Fibroblast of peridontal ligament (primary cell): ENCODE data around the gene PCDHGC3.
A peak's percentile ranks its signal among the peaks of the same experiment; 100 is the strongest.
"Not testable (repeated sequence)": the region's sequence is repeated elsewhere in the genome, so short reads cannot be mapped to it uniquely, and the experiment has no call there.

Source experiments
- DNase-seq: peaks from one replicate; pipeline ENCODE4 v3.0.0-alpha.2; 2010; ENCODE audit errors: extremely low read depth

PCDHGC3 gene

DNA sequence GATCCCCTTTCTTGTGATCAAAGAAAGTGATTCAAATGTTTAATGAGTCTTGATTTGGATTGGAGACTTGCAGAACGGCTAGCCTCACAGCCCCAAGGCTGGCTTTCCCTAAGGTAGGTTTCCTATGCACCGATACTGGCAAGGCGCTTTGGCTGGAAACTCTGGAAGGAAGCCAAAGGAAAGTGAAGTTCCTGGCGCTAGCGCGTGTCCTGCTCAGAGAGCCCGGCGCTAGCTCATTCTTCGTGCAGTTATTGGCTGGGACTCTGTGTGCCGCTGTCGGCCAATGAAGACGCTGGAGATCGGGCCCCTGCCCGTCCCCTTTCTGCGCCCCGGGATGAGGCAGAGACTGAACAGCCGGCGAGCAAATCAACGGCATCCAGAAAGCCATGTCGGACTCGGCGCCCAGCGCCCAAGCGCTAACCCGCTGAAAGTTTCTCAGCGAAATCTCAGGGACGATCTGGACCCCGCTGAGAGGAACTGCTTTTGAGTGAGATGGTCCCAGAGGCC is at the start of gene PCDHGC3:
TSS of gene PCDHGC3 (plus strand) at position 342 of the 507 bp plus-strand sequence. CDS start at position 493, 151 bp downstream.
- peak; percentile 95 for DNase-seq

DNA sequence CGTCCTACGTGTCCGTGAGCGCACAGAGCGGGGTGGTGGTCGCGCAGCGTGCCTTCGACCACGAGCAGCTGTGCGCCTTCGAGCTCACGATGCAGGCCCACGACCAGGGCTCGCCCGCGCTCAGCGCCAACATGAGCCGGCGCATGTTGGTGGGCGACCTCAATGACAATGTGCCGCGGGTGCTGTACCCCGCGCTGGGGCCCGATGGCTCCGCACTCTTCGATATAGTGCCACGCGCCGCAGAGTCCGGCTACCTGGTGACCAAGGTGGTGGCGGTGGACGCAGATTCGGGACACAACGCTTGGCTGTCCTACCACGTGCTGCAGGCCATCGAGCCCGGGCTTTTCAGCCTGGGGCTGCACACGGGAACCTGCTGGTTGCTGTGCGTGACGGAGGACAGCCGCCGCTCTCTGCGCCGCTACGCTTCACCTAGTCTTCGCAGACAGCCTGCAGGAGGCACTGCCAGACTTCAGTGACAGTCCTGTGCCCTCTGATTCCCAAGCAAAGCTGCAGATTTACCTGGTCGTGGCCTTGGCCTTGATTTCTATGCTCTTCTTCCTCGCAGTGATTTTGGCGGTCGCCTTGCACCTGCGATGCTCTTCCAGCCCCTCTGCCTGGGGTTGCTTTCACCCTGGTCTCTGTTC is 47.9 kb upstream of the PCDHGC3 start:
- DNase-seq, result no peak

DNA sequence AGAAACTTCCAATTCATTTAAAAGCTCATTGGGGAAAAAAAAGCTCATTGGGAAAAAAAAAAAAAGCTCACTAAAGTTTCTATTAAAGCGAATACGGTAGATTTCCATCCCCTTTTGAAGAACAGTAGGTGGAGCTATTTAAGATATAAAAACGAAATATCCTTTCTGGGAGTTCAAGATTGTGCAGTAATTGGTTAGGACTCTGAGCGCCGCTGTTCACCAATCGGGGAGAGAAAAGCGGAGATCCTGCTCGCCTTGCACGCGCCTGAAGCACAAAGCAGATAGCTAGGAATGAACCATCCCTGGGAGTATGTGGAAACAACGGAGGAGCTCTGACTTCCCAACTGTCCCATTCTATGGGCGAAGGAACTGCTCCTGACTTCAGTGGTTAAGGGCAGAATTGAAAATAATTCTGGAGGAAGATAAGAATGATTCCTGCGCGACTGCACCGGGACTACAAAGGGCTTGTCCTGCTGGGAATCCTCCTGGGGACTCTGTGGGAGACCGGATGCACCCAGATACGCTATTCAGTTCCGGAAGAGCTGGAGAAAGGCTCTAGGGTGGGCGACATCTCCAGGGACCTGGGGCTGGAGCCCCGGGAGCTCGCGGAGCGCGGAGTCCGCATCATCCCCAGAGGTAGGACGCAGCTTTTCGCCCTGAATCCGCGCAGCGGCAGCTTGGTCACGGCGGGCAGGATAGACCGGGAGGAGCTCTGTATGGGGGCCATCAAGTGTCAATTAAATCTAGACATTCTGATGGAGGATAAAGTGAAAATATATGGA is 45.2 kb upstream of the PCDHGC3 start, which contains the start of gene PCDHGA12:
TSS of gene PCDHGA12 (plus strand) at position 176 of the 782 bp plus-strand sequence. CDS start at position 429, 253 bp downstream.
- peak; percentile 88 for DNase-seq

DNA sequence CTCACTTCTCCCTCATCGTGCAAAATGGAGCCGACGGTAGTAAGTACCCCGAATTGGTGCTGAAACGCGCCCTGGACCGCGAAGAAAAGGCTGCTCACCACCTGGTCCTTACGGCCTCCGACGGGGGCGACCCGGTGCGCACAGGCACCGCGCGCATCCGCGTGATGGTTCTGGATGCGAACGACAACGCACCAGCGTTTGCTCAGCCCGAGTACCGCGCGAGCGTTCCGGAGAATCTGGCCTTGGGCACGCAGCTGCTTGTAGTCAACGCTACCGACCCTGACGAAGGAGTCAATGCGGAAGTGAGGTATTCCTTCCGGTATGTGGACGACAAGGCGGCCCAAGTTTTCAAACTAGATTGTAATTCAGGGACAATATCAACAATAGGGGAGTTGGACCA is 44.5 kb upstream of the PCDHGC3 start:
- no peak for DNase-seq

DNA sequence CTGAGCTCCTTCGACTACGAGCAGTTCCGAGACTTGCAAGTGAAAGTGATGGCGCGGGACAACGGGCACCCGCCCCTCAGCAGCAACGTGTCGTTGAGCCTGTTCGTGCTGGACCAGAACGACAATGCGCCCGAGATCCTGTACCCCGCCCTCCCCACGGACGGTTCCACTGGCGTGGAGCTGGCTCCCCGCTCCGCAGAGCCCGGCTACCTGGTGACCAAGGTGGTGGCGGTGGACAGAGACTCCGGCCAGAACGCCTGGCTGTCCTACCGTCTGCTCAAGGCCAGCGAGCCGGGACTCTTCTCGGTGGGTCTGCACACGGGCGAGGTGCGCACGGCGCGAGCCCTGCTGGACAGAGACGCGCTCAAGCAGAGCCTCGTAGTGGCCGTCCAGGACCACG is 43.5 kb upstream of the PCDHGC3 start:
- not testable (repeated sequence) for DNase-seq

DNA sequence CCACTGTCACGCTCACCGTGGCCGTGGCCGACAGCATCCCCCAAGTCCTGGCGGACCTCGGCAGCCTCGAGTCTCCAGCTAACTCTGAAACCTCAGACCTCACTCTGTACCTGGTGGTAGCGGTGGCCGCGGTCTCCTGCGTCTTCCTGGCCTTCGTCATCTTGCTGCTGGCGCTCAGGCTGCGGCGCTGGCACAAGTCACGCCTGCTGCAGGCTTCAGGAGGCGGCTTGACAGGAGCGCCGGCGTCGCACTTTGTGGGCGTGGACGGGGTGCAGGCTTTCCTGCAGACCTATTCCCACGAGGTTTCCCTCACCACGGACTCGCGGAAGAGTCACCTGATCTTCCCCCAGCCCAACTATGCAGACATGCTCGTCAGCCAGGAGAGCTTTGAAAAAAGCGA is 43.0 kb upstream of the PCDHGC3 start:
- DNase-seq, result not testable (repeated sequence)

DNA sequence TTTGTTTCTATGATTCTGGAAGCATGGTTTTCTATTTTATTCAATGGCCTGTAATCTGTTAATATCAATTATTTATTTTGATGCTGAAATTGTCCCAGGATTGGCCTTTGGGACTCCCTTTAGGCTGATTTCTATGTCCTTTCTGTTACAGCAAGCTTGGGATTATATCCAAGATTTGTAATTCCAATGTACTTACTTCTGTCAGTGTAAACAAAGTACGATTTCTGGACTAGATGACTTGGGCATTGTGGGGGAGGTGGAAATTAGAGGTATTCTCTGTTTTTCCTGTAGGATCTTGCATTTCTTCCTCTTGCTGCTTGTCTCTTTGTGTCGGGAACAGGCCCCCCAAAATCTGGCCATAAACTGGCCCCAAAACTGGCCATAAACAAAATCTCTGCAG is 41.8 kb upstream of the PCDHGC3 start:
- DNase-seq, result peak; percentile 42

DNA sequence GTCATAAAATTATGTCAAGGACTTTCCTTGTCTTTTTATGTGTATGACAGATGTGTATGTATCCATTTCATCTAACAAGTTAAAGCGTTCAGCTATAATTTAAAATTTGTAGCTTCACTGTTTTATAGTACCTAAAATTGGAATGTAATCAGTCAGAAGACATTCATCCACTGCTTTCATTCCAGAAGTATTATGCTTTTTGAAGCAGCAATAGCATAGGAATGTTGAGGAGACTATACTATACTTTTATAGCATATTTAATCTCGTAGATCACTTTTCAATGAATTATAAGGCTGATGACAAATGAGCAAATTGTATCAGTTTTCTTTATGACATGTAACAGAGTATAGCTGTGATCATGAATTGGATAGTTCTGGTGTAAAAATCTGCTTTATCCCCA is 38.5 kb upstream of the PCDHGC3 start:
- no peak for DNase-seq

DNA sequence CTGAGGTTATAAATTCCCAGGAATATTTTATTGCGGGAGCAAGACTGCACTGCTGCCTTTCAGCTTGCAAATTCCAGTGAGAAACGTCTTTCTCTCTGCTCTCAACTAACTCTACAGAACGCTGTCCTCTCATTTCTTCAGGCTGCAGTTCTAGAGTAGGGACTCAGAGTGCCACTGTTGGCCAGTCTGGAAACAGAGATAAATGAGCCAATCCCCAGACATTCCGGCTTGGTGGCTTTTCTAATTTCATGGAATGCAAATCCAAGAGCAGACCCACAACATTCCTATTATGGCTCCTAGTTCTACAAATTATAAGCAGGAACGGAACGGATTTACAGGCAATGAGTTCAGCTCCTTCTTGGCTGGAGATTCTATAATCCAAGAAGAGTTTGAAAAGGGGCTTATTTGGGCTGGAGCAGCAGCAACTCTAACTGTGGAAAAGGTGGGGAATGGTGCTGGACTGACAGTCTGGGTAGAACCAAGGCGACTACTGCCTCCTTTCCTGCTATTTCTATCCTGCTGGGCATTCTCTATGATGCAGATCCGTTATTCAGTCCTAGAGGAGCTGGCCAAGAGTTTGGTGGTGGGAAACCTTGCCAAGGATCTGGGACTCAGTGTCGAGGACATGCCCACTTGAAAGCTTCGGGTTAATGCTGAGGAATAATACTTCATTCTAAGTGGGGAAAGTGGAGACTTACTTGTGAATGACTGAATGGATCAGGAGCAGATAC is 36.2 kb upstream of the PCDHGC3 start:
- no peak for DNase-seq

DNA sequence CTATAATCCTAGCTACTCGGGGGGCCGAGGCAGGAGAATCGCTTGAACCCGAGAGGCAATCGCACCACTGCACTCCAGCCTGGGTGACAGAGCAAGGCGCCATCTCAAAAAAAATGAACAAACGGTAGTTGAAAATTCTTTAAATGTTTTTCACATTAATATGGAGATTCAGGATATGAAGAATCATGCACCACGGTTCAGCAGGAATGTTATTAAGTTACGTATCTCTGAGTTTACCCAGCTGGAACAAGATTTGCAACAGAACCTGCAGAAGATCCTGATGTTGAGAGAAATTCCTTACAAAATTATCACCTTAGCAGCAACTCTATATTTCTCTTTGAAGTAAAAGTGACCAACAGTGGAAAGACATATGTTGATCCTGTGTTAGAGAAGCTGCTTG is 35.4 kb upstream of the PCDHGC3 start:
- DNase-seq, result no peak

DNA sequence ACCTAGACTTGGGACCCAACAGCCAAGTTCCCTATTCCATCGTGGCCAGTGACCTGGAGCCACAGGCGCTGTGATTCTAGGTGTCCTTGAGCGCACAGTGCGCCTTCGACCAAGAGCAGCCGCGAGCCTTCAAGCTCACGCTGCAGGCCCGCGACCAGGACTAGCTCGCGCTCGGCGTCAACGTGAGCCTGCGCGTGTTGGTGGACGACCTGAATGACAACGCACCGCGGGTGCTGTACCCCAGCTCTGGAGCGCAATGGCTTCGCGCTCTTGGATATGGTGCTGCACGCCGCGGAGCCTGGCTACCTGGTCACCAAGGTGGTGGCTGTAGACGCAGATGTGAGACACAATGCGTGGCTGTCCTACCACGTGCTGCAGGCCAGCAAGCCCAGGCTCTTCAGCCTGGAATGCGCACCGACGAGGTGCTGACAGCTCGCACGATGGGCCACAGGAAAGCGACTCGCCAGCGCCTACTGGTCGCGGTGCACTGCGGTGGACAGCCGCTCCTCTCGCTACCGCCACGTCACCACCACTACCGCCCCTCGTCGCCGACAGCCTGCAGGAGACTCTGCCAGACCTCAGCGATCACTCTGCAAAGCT is 34.1 kb upstream of the PCDHGC3 start:
- no peak for DNase-seq

DNA sequence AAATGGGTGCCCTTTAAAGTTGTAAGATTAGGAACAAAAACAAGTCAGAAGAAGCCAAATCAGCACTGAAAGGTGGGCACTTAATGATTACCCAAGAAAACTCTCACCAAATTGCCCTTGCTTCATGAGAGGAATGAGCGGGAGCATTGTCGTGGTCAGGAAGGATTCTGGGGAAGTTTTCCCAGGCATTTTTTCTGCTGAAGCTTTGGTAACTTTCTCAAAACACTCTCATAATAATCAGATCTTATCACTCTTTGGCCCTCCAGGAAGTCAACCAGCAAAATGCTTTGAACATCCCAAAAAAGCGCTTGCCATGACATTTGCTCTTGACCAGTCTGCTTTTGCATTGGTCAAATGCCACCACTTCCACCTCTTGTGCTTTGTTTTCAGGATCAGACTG is 10.4 kb upstream of the PCDHGC3 start:
- no peak for DNase-seq

DNA sequence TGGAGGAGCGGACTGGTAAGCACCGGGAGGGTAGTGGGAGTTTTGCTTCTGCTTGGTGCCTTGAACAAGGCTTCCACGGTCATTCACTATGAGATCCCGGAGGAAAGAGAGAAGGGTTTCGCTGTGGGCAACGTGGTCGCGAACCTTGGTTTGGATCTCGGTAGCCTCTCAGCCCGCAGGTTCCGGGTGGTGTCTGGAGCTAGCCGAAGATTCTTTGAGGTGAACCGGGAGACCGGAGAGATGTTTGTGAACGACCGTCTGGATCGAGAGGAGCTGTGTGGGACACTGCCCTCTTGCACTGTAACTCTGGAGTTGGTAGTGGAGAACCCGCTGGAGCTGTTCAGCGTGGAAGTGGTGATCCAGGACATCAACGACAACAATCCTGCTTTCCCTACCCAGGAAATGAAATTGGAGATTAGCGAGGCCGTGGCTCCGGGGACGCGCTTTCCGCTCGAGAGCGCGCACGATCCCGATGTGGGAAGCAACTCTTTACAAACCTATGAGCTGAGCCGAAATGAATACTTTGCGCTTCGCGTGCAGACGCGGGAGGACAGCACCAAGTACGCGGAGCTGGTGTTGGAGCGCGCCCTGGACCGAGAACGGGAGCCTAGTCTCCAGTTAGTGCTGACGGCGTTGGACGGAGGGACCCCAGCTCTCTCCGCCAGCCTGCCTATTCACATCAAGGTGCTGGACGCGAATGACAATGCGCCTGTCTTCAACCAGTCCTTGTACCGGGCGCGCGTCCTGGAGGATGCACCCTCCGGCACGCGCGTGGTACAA is 556 bp downstream of the PCDHGC3 start:
- DNase-seq, result peak; percentile 87

DNA sequence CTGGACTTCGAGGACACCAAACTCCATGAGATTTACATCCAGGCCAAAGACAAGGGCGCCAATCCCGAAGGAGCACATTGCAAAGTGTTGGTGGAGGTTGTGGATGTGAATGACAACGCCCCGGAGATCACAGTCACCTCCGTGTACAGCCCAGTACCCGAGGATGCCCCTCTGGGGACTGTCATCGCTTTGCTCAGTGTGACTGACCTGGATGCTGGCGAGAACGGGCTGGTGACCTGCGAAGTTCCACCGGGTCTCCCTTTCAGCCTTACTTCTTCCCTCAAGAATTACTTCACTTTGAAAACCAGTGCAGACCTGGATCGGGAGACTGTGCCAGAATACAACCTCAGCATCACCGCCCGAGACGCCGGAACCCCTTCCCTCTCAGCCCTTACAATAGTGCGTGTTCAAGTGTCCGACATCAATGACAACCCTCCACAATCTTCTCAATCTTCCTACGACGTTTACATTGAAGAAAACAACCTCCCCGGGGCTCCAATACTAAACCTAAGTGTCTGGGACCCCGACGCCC is 1.3 kb downstream of the PCDHGC3 start:
- DNase-seq, result no peak

DNA sequence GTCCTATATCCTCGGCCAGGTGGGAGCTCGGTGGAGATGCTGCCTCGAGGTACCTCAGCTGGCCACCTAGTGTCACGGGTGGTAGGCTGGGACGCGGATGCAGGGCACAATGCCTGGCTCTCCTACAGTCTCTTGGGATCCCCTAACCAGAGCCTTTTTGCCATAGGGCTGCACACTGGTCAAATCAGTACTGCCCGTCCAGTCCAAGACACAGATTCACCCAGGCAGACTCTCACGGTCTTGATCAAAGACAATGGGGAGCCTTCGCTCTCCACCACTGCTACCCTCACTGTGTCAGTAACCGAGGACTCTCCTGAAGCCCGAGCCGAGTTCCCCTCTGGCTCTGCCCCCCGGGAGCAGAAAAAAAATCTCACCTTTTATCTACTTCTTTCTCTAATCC is 2.0 kb downstream of the PCDHGC3 start:
- DNase-seq, result peak; percentile 35

DNA sequence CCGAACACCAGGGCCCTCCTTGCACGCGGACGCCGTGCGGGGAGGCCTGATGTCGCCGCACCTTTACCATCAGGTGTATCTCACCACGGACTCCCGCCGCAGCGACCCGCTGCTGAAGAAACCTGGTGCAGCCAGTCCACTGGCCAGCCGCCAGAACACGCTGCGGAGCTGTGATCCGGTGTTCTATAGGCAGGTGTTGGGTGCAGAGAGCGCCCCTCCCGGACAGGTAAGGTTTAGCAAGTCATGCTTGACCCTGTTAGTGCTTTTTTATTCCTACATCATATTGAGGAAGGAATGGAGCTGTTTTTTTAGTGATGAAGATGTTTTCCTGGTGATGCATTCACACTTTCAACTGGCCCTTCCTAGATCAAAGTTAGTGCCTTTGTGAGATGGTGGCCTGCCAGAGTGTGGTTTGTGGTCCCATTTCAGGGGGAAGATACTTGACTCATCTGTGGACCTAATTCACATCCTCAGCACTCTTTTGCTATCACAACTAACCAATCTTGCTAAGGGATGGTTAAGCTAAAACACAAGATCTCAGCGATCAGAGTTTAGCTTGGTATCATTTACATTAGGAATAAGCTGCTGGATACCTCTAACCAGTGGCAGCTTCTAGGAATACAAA is 2.7 kb downstream of the PCDHGC3 start:
- DNase-seq, result peak; percentile 30

DNA sequence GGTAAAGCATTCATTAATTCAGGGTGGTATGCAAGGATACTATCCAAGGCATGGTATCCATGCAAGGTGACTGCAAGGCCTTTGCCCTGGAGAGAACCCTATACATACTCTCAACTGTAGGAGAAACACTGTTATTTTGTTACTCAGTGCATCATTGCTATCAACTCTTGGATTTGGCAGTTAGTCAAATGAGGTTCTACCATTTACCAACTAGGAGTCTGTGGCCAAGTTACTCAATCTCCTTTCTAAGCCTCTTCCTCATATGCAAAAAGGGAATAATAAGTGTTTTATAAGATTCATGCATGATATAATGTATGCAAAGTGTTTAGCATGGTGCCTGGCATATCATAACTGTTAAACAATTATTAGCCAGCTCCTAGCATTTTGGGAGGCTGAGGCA is 4.0 kb downstream of the PCDHGC3 start:
- peak; percentile 62 for DNase-seq

DNA sequence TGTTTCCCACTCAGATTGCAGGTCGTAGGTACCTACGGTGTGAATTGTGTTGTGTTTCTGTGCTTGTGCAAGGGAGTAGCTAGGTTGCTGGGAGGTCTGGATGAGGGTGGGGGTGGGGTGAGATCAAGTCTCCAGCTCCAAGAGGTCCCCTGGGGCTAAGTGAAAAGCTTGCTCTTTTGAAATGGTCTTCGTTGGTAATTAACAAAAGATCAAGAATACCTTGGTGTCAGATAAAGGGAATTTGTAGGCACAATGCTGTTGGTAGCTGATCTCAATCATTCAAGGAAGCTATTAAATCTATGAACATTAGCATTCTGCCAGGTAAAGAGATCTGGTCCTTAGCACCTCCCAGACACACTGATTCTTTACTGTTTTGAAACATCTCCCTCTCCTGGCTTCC is 8.1 kb downstream of the PCDHGC3 start:
- DNase-seq, result no peak

DNA sequence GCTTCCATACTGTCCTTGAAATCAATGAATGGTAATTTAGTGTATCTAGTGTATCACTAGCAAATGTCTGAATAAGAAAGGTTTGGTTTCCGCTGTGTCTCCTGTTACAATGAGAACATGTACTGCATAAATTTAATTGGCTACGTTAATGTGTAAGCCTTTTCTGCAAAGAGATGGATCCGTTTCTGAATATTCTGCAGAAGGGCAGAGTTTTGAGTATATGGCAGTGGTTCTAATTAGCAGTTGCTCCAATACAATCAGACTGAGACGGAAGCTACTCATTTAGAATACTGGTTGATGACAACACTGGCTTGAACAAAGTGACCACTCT is 8.5 kb downstream of the PCDHGC3 start:
- DNase-seq, result peak; percentile 32

DNA sequence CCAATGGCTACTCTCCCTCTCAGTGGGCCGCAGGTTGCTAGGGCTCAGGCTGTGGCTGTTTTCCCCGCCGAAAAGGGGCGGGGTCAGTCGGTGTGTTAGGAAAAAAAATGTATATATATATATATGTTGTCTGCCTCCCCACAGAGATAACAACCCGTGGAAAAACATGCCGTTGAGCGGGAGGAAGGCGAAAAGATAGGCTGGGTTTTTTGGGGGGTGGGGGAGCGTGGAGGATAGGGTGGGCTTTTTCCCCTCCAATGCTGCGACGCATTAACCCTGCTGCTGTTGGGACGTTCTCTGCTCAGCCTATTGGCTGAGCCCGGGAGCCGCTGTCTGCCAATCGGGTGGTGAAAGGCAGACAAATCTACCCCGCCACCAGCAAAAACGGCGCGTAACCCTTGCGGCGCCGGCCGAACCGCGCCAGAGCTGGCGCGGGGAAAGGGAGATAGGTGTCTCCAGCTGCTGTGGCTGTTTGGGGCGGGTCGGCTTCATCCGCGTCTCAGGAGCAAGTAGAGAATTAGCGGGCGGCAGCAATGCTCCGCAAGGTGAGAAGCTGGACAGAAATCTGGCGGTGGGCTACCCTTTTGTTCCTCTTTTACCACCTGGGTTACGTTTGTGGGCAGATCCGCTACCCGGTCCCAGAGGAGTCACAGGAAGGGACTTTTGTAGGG is 9.0 kb downstream of the PCDHGC3 start, which contains the start of gene PCDHGC4:
TSS of gene PCDHGC4 (plus strand) at position 390 of the 671 bp plus-strand sequence. CDS start at position 534, 144 bp downstream.
- DNase-seq, result no peak
